H1 (cell line): Measurements from ENCODE around the gene CAP2. TPM values are rescaled to one million over a fixed set of nuclear protein-coding genes. Genes with fewer than 3 reads are reported as not detected.

ENCODE experiments used
- CTCF ChIA-PET: fragments of 300-600 bp; sonication (Branson Sonifier 250); formaldehyde crosslinking; loops from one replicate; lab custom pipeline; 2021; ENCODE audit not compliant: partially characterized antibody; lab: Charles Lee
- POLR2A ChIA-PET: fragments of 300-600 bp; sonication (Branson Sonifier 250); formaldehyde crosslinking; loops from one replicate; lab custom pipeline; 2021; ENCODE audit warnings: inconsistent platforms; ENCODE audit not compliant: partially characterized antibody; lab: Charles Lee
- DNase-seq, 2 experiments: peaks; one replicate each; pipeline versions ENCODE4 v3.0.0 to v3.0.0-alpha.2; 2010 to 2022; ENCODE audit warnings: low spot score in 2 of 2, low read depth in 1 of 2, mixed read lengths in 1 of 2
- FAIRE-seq: peaks from 2 replicates; lab custom pipeline; 2011; peaks lifted over from hg19 to GRCh38; lab: Jason Lieb, UNC
- H2AFZ ChIP-seq: 2 replicates; pipeline ENCODE4 v1.8.1; 2012; ENCODE audit warnings: low read length, inconsistent platforms
- H2AK5ac ChIP-seq: 2 replicates; pipeline ENCODE4 v1.6.1; 2013; ENCODE audit warnings: low read depth, low read length
- H2BK120ac ChIP-seq: replicated peaks from 2 replicates; pipeline ENCODE3; 2013; ENCODE audit warnings: low read depth, low read length, inconsistent platforms
- H2BK12ac ChIP-seq: 2 replicates; pipeline ENCODE4 v1.6.1; 2013; ENCODE audit warnings: low read depth, low read length
- H2BK15ac ChIP-seq: 2 replicates; pipeline ENCODE4 v1.6.1; 2013; ENCODE audit warnings: low read length
- H2BK20ac ChIP-seq: 2 replicates; pipeline ENCODE4 v1.6.1; 2013; ENCODE audit warnings: low read length
- H2BK5ac ChIP-seq: 2 replicates; pipeline ENCODE4 v1.6.1; 2013; ENCODE audit warnings: low read depth, low read length
- H3K14ac ChIP-seq: 2 replicates; pipeline ENCODE4 v1.6.1; 2013; ENCODE audit warnings: inconsistent platforms; ENCODE audit not compliant: insufficient read length
- H3K18ac ChIP-seq: 2 replicates; pipeline ENCODE4 v1.6.1; 2013; ENCODE audit warnings: low read length; ENCODE audit errors: extremely low read depth
- H3K23ac ChIP-seq: 2 replicates; pipeline ENCODE4 v1.6.1; 2013; ENCODE audit warnings: inconsistent platforms; ENCODE audit not compliant: insufficient read length
- H3K23me2 ChIP-seq: 2 replicates; pipeline ENCODE4 v1.6.1; 2013; ENCODE audit warnings: low read depth, low read length
- H3K27ac ChIP-seq: 2 replicates; pipeline ENCODE4 v1.6.1; 2011; ENCODE audit warnings: low read depth, low read length, inconsistent platforms
- H3K27me3 ChIP-seq, 4 experiments: replicated peaks in 1 of 4; 1 replicate in 1 of 4; 2 replicates in 3 of 4; pipeline versions ENCODE4 v1.6.1 to v1.8.1; 2011 to 2013; ENCODE audit warnings: low read length in 3 of 4, mild to moderate bottlenecking in 3 of 4, inconsistent platforms in 2 of 4, mixed read lengths in 2 of 4, moderate library complexity in 1 of 4; ENCODE audit not compliant: control insufficient read depth in 3 of 4, insufficient read depth in 3 of 4; ENCODE audit errors: extremely low read depth in 1 of 4
- H3K36me3 ChIP-seq, 4 experiments: 2 replicates each; pipeline versions ENCODE4 v1.6.1 to v1.8.1; 2011 to 2013; ENCODE audit warnings: mild to moderate bottlenecking in 4 of 4, low read length in 3 of 4, moderate library complexity in 2 of 4, control low read depth in 1 of 4, inconsistent platforms in 1 of 4; ENCODE audit not compliant: insufficient read depth in 4 of 4, control insufficient read depth in 2 of 4
- H3K4ac ChIP-seq: replicated peaks from 2 replicates; pipeline ENCODE3; 2013; ENCODE audit warnings: low read length, low read depth, mixed read lengths, inconsistent platforms; ENCODE audit not compliant: insufficient read length
- H3K4me1 ChIP-seq, 4 experiments: replicated peaks in 1 of 4; 1 replicate in 1 of 4; 2 replicates in 3 of 4; pipeline versions ENCODE4 v1.6.1 to v1.8.1; 2011 to 2013; ENCODE audit warnings: low read length in 3 of 4, inconsistent platforms in 2 of 4, mixed read lengths in 1 of 4; ENCODE audit not compliant: insufficient read depth in 4 of 4, control insufficient read depth in 3 of 4
- H3K4me2 ChIP-seq, 2 experiments: 2 replicates each; pipeline versions ENCODE4 v1.6.1 to v1.8.1; 2011 to 2013; ENCODE audit warnings: low read depth in 2 of 2, low read length in 2 of 2, control low read depth in 1 of 2, inconsistent platforms in 1 of 2, mild to moderate bottlenecking in 1 of 2; ENCODE audit not compliant: insufficient read depth in 1 of 2
- H3K4me3 ChIP-seq, 4 experiments: fragments of 200-600, 300-600 bp in 1 of 4; sonication (generic), shearing (Covaris generic), sonication (Bioruptor Twin) in 1 of 4; 2 replicates each; pipeline versions ENCODE4 v1.5.1 to v1.8.1; 2011 to 2016; ENCODE audit warnings: low read length in 4 of 4, low read depth in 3 of 4, control low read depth in 2 of 4, inconsistent platforms in 2 of 4, mild to moderate bottlenecking in 2 of 4, mixed read lengths in 1 of 4, moderate library complexity in 1 of 4; ENCODE audit not compliant: insufficient read depth in 2 of 4; ENCODE audit errors: extremely low read depth in 1 of 4
- H3K56ac ChIP-seq: replicated peaks from 2 replicates; pipeline ENCODE3; 2013; ENCODE audit warnings: low read depth, mild to moderate bottlenecking, mixed read lengths, low read length, inconsistent platforms; ENCODE audit not compliant: insufficient read length
- H3K79me1 ChIP-seq: 2 replicates; pipeline ENCODE4 v1.6.1; 2013; ENCODE audit warnings: low read depth, low read length, control low read depth
- H3K79me2 ChIP-seq, 2 experiments: 2 replicates each; pipeline versions ENCODE4 v1.6.1 to v1.8.1; 2012 to 2013; ENCODE audit warnings: low read length in 2 of 2, mild to moderate bottlenecking in 2 of 2, inconsistent platforms in 1 of 2; ENCODE audit not compliant: insufficient read depth in 2 of 2, control insufficient read depth in 1 of 2
- H3K9ac ChIP-seq, 4 experiments: replicated peaks in 1 of 4; 1 replicate in 1 of 4; 2 replicates in 3 of 4; pipeline versions ENCODE4 v1.6.1 to v1.8.1; 2011 to 2013; ENCODE audit warnings: low read depth in 3 of 4, low read length in 3 of 4, control low read depth in 2 of 4, mild to moderate bottlenecking in 2 of 4, moderate library complexity in 2 of 4, inconsistent platforms in 1 of 4; ENCODE audit errors: extremely low read depth in 1 of 4
- H3K9me3 ChIP-seq, 2 experiments: 2 replicates each; pipeline versions ENCODE4 v1.6.1 to v1.8.1; 2012 to 2013; ENCODE audit warnings: mild to moderate bottlenecking in 2 of 2, moderate library complexity in 2 of 2, control low read depth in 1 of 2, inconsistent platforms in 1 of 2, low read depth in 1 of 2, low read length in 1 of 2, mixed read lengths in 1 of 2; ENCODE audit not compliant: insufficient read depth in 2 of 2
- H4K20me1 ChIP-seq, 2 experiments: replicated peaks in 1 of 2; 2 replicates each; pipeline versions ENCODE3 to v1.8.1; 2011 to 2013; ENCODE audit warnings: inconsistent platforms in 2 of 2, low read length in 2 of 2, mild to moderate bottlenecking in 1 of 2; ENCODE audit not compliant: insufficient read depth in 2 of 2, control insufficient read depth in 1 of 2
- H4K5ac ChIP-seq: 2 replicates; pipeline ENCODE4 v1.6.1; 2013; ENCODE audit warnings: low read length, low read depth, mixed read lengths, inconsistent platforms; ENCODE audit not compliant: insufficient read length
- H4K8ac ChIP-seq: 2 replicates; pipeline ENCODE4 v1.8.0; 2013; ENCODE audit warnings: mild to moderate bottlenecking, moderate library complexity, low read length, inconsistent platforms; ENCODE audit not compliant: insufficient read depth; ENCODE audit errors: extremely low read depth
- H4K91ac ChIP-seq: replicated peaks from 2 replicates; pipeline ENCODE3; 2013; ENCODE audit warnings: low read length, mixed read lengths, inconsistent platforms; ENCODE audit not compliant: insufficient read length
- CHD1 ChIP-seq: IDR thresholded peaks from 2 replicates; pipeline ENCODE4 v1.6.1; 2012; ENCODE audit warnings: low read depth, low read length, improper control_type of control experiment
- EZH2 ChIP-seq: fragments of 200-600 bp; sonication (generic); IDR thresholded peaks from 2 replicates; pipeline ENCODE4 v1.7.1; 2012; ENCODE audit warnings: low read depth, mild to moderate bottlenecking, moderate library complexity, low read length, inconsistent platforms; ENCODE audit not compliant: severe bottlenecking
- SIX5 ChIP-seq: IDR thresholded peaks from 2 replicates; pipeline ENCODE4 v1.6.1; 2011; ENCODE audit warnings: mild to moderate bottlenecking, low read depth, low read length
- TAF1 ChIP-seq: IDR thresholded peaks from 2 replicates; pipeline ENCODE4 v1.6.1; 2011; ENCODE audit warnings: mild to moderate bottlenecking, low read depth, low read length
- TBP ChIP-seq: IDR thresholded peaks from 2 replicates; pipeline ENCODE4 v1.6.1; 2011; ENCODE audit warnings: low read depth, low read length, improper control_type of control experiment
- TEAD4 ChIP-seq: IDR thresholded peaks from 2 replicates; pipeline ENCODE4 v1.6.1; 2012; ENCODE audit warnings: low read depth, low read length, inconsistent platforms, mixed read lengths
- WGBS, 2 experiments: shearing (Covaris generic) in 1 of 2; methylation state at CpG; one replicate each; pipeline versions ENCODE4 v1.1.6 to v1.1.7; 2013 to 2015; ENCODE audit warnings: low lambda C conversion rate in 2 of 2, mixed read lengths in 2 of 2, inconsistent platforms in 1 of 2, low coverage in 1 of 2, missing lambda C conversion rate in 1 of 2; ENCODE audit not compliant: insufficient replicate concordance in 2 of 2, insufficient coverage in 1 of 2, insufficient read length in 1 of 2; ENCODE audit errors: extremely low coverage in 1 of 2, missing lambda C conversion rate in 1 of 2; 5-methylcytosine and 5-hydroxymethylcytosine counted together
- polyA plus RNA-seq, 7 experiments: library from polyadenylated mRNA; depleted of rRNA in 3 of 7; stranded (reverse) in 5 of 7; unstranded in 2 of 7; fragments of >200 nt in 5 of 7; fragments of 200-250 nt in 2 of 7; gene quantifications; 1 replicate in 5 of 7; 2 replicates in 1 of 7; 4 replicates in 1 of 7; pipeline versions ENCODE4 v1.2.1 to v1.2.3, GENCODE V29; 2011 to 2013; ENCODE audit warnings: missing spikeins in 2 of 7, mixed read lengths in 2 of 7
- total RNA-seq: library from RNA; stranded (reverse); fragmentation: NEBNext Ultra II Directional; extraction: Animal tissue kit (Norgen Biotek cat#: 25700); gene quantifications from 2 replicates; pipeline ENCODE4 v1.2.1, GENCODE V29; 2021

Gene CAP2
- total and polyA plus RNA-seq, 2 of the 8 experiments (the other 6 are each of a cell fraction or from before 2014, with no cell fraction given) = 7.2 to 10.0 TPM

DNA sequence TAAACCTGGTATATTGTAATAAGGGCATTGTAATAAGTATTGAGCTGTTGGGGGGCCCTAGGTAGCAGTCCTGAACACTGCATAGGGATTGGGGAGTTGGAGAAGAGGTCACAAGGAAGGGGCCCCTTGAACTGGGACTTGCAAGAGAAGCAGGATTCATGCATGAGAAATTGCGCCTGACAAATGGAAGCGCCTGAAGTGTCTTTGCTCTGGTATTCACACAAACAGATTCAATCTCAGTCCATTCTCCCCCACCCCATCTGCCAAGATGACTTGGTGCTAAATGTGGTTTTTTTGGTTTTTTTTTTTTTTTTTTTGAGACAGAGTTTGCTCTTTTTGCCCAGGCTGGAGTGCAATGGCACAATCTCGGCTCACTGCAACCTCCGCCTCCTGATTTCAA, 87.1 kb downstream of the CAP2 start:
- Histone ChIP-seq H4K20me1 (no peaks in the 10 kb centered on the region), H3K56ac (no peak overlapping the region), H3K4me1 (peaks cover 0 to 2% (median 0%) of the 10 kb centered on the region in 4 experiments; a peak in 1 of 7 replicates), H4K5ac (no peak overlapping the region), H3K79me2 (no peaks in the 10 kb centered on the region), H2BK120ac (no peak overlapping the region), H2BK5ac (no peak overlapping the region), H2AFZ (no peak overlapping the region), H3K79me1 (no peaks in the 10 kb centered on the region), H4K8ac (no peak overlapping the region), H3K36me3 (no peaks in the 10 kb centered on the region), H3K23me2 (no peaks in the 10 kb centered on the region), H3K4me3 (no peak overlapping the region), H3K9ac (no peak overlapping the region), H2BK12ac (no peak overlapping the region), H3K4ac (no peak overlapping the region), H3K18ac (no peak overlapping the region), H3K23ac (no peak overlapping the region), H3K27ac (no peak overlapping the region), H3K4me2 (no peak overlapping the region), H3K27me3 (no peaks in the 10 kb centered on the region), H3K9me3 (no peaks in the 10 kb centered on the region), H2AK5ac (no peak overlapping the region), H4K91ac (no peak overlapping the region), H2BK20ac (no peak overlapping the region), H2BK15ac (no peak overlapping the region), H3K14ac (no peak overlapping the region)
- TF ChIP-seq TBP = no peak
- no peak for TF ChIP-seq CHD1
- TF ChIP-seq EZH2 = no peak
- TF ChIP-seq TEAD4 = no peak
- no peak for TF ChIP-seq SIX5
- no peak for TF ChIP-seq TAF1
- POLR2A ChIA-PET = interaction anchor here (1.1 kb wide), 1 partner anchor 26 kb away, joined by 3 read pairs; no protein-coding TSS in a partner anchor
- CTCF ChIA-PET = interaction anchor here (1.5 to 1.9 kb wide), 2 partner anchors 15 to 23 kb away, joined by 4 to 5 read pairs; no protein-coding TSS in a partner anchor
- FAIRE-seq (no peak), DNase-seq (peak in 1 of 2 experiments; percentile 33)
- WGBS, 2 experiments = 93% methylated on average over 2 of the region's 4 CpGs; no CpG with 5 or more reads in 1 of the 2 experiments
